Measurements from ENCODE around the gene PCDHA1. TPM values are rescaled to one million over a fixed set of nuclear protein-coding genes. Genes with fewer than 3 reads are reported as not detected.

Gene PCDHA1
- total and polyA plus RNA-seq, 2 donors (not counting 3 experiments of a cell fraction or from before 2014, with no cell fraction given) = 0.04 TPM; not detected in 1

DNA sequence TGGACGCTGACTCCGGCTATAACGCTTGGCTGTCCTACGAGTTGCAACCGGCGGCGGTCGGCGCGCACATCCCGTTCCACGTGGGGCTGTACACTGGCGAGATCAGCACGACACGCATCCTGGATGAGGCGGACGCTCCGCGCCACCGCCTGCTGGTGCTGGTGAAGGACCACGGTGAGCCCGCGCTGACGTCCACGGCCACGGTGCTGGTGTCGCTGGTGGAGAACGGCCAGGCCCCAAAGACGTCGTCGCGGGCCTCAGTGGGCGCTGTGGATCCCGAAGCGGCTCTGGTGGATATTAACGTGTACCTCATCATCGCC is 91.3 kb downstream of the PCDHA1 start:
- H3K9me3 ChIP-seq (replicated peaks; ENCODE audit: control insufficient read depth, insufficient read depth, low read length) = no peaks in the 10 kb centered on the region
- H2AFZ ChIP-seq (ENCODE audit: low read depth, low read length) = no peak overlapping the region
- POLR2A ChIA-PET = no interaction called here
- no peaks in the 10 kb centered on the region for H3K4me1 ChIP-seq (ENCODE audit: control insufficient read depth, extremely low read depth, insufficient read depth, low read length)
- dilution Hi-C loops (cut with MboI; ENCODE audit: extremely low pct_ligation_motif_present, low sequenced_read_pairs) (no loop called here), intact Hi-C loops (cut with micrococcal nuclease) (no loop called here)
- no peaks in the 10 kb centered on the region for H3K9me1 ChIP-seq (replicated peaks; ENCODE audit: control insufficient read depth, extremely low read depth, insufficient read depth, low read length)
- no peak for DNase-seq (ENCODE audit: low read depth, low spot score)
- H3K27ac ChIP-seq (ENCODE audit: insufficient read depth, low read depth, low read length) = no peak overlapping the region
- H4K20me1 ChIP-seq (replicated peaks; ENCODE audit: control insufficient read depth, extremely low read depth, insufficient read depth, low read length) = no peaks in the 10 kb centered on the region
- H3K9ac ChIP-seq (replicated peaks; ENCODE audit: extremely low read depth, insufficient read depth, low read length) = no peak overlapping the region
- H3K36me3 ChIP-seq (ENCODE audit: control insufficient read depth in 2 of 2, extremely low read depth in 1 of 2, insufficient read depth in 2 of 2, low read length in 2 of 2) = no peaks in the 10 kb centered on the region
- H3K27me3 ChIP-seq (ENCODE audit: control insufficient read depth in 2 of 2, insufficient read depth in 2 of 2, low read length in 2 of 2) = peaks cover 0 to 7% of the 10 kb centered on the region in 2 experiments
- FAIRE-seq = no peak
- H3K4me2 ChIP-seq (ENCODE audit: insufficient read depth, low read length) = no peak overlapping the region
- CTCF ChIA-PET = no interaction called here
- no peak for TF ChIP-seq CTCF (IDR thresholded peaks at IDR 0.05; ENCODE audit: extremely low read depth in 1 of 2, insufficient read depth in 1 of 2, low read depth in 1 of 2, low read length in 2 of 2)
- no peak for TF ChIP-seq EZH2 (IDR thresholded peaks at IDR 0.05; ENCODE audit: borderline replicate concordance, low read depth, low read length, severe bottlenecking)
- no peak for TF ChIP-seq FOS (IDR thresholded peaks at IDR 0.05; ENCODE audit: borderline replicate concordance, insufficient read depth, low read length)
- no peak for TF ChIP-seq JUN (IDR thresholded peaks at IDR 0.05; ENCODE audit: borderline replicate concordance, insufficient read depth, insufficient read length, low read depth)
- no peak for TF ChIP-seq POLR2AphosphoS5 (IDR thresholded peaks at IDR 0.05; ENCODE audit: insufficient read depth, low read depth, low read length)
- BruUV-seq (replicated peaks) = no TSS peak
- H3K79me2 ChIP-seq (ENCODE audit: control insufficient read depth, insufficient read depth, low read length) = no peaks in the 10 kb centered on the region
- H3K4me3 ChIP-seq (replicated peaks in 1 of 3; ENCODE audit: insufficient read depth in 1 of 3, low read depth in 1 of 3, low read length in 3 of 3) = no peak overlapping the region
